Upper lobe of left lung (tissue), 4 donors: Measurements from ENCODE around the gene ROBO3.

Experiments
- CTCF ChIP-seq, 6 experiments: fragments of 450-650 bp in 4 of 6; fragments of 200-600 bp in 2 of 6; sonication (generic) in 2 of 6; IDR thresholded peaks; one replicate each; pipeline ENCODE4 v1.5.1; 2016 to 2019; ENCODE audit warnings: antibody characterized with exemption in 6 of 6
- EP300 ChIP-seq, 4 donors: sonication (generic); formaldehyde crosslinking; IDR thresholded peaks; one replicate each; pipeline ENCODE4 v1.5.1; 2017; ENCODE audit warnings: antibody characterized with exemption in 4 of 4, control low read depth in 2 of 4
- POLR2A ChIP-seq, 4 donors: fragments of 450-650 bp; IDR thresholded peaks; one replicate each; pipeline ENCODE4 v1.5.1; 2016 to 2017; ENCODE audit warnings: antibody characterized with exemption in 4 of 4, mild to moderate bottlenecking in 2 of 4
- POLR2AphosphoS5 ChIP-seq, 2 donors: sonication (generic); formaldehyde crosslinking; IDR thresholded peaks; one replicate each; pipeline ENCODE4 v1.5.1; 2017; ENCODE audit warnings: antibody characterized with exemption in 2 of 2

GRCh38 chr11:124889191-124890091, 24.2 kb downstream of the ROBO3 start:
- TF ChIP-seq CTCF (IDR thresholded peaks at IDR 0.05) (no peak), EP300 (IDR thresholded peaks at IDR 0.05) (no peak), POLR2A (IDR thresholded peaks at IDR 0.05) (no peak), POLR2AphosphoS5 (IDR thresholded peaks at IDR 0.05) (no peak)
